HEK293 (cell line): Measurements from ENCODE around the gene UBL4A.

Experiments
- BCL11A ChIP-seq: fragments of 450-650 bp; formaldehyde crosslinking; IDR thresholded peaks from 2 replicates; pipeline ENCODE4 v1.5.1; 2016; ENCODE audit warnings: low read depth, missing biosample characterization, missing genetic modification characterization
- OSR2 ChIP-seq: fragments of 450-650 bp; formaldehyde crosslinking; IDR thresholded peaks from 2 replicates; pipeline ENCODE4 v1.5.1; 2016; ENCODE audit warnings: missing biosample characterization, missing genetic modification characterization
- SCRT1 ChIP-seq: fragments of 450-650 bp; formaldehyde crosslinking; IDR thresholded peaks from 2 replicates; pipeline ENCODE4 v1.5.1; 2016; ENCODE audit warnings: missing biosample characterization, missing genetic modification characterization, borderline replicate concordance
- ZNF837 ChIP-seq: fragments of 450-650 bp; formaldehyde crosslinking; IDR thresholded peaks from 2 replicates; pipeline ENCODE4 v1.5.1; 2016; ENCODE audit warnings: missing biosample characterization, missing genetic modification characterization

Gene UBL4A

GRCh38 chrX:154434394-154435168 is 51.8 kb downstream of the UBL4A start (continued):
- TF ChIP-seq ZNF837 (no peak), OSR2 (no peak), BCL11A (no peak), SCRT1 (tag by site-specific recombination) (0 out of 2 replicates have a peak, but pooled peaks have one; percentile 11)
